Measurements from ENCODE around the gene SPATA2L. TPM values are rescaled to one million over a fixed set of nuclear protein-coding genes. Genes with fewer than 3 reads are reported as not detected.

The SPATA2L gene
- total and polyA plus RNA-seq, 2 of the 13 experiments (the other 11 are each of a cell fraction or from before 2014, with no cell fraction given) = 9.1 to 20.7 TPM

- TF ChIP-seq E2F1 (CRISPR knock-in tag; IDR thresholded peaks at IDR 0.05) = peak; percentile 49; the same call in 1 of the 2 replicates
- TF ChIP-seq ZNF879 (CRISPR knock-in tag; IDR thresholded peaks at IDR 0.05) = no peak
- TF ChIP-seq ZNF407 (CRISPR knock-in tag; IDR thresholded peaks at IDR 0.05; ENCODE audit: not compliant biosample characterization) = peak; percentile 41
- TF ChIP-seq ZMAT3 (CRISPR knock-in tag; conservative IDR thresholded peaks at IDR 0.05) = peak; percentile 89
- TF ChIP-seq GFI1 (CRISPR knock-in tag; IDR thresholded peaks at IDR 0.05; ENCODE audit: borderline replicate concordance) = peak; percentile 25; the same call in 1 of the 2 replicates
- TF ChIP-seq SKI (IDR thresholded peaks at IDR 0.05; ENCODE audit: partially characterized antibody) = peak; percentile 59
- TF ChIP-seq TOE1 (CRISPR knock-in tag; IDR thresholded peaks at IDR 0.05) = no peak; the same call in 1 of the 2 replicates
- peak; percentile 97 for TF ChIP-seq SP4 (CRISPR knock-in tag; IDR thresholded peaks at IDR 0.05)
- TF ChIP-seq ZNF547 (CRISPR knock-in tag; IDR thresholded peaks at IDR 0.05) = peak; percentile 96
- TF ChIP-seq AFF4 (CRISPR knock-in tag; IDR thresholded peaks at IDR 0.05) = 0 out of 2 replicates have a peak, but pooled peaks have one; percentile 61
- TF ChIP-seq HNRNPLL (IDR thresholded peaks at IDR 0.05; ENCODE audit: low read depth, low read length, poor library complexity, severe bottlenecking) = peak; percentile 77
- TF ChIP-seq ZNF674 (CRISPR knock-in tag; IDR thresholded peaks at IDR 0.05; ENCODE audit: low read depth) = no peak
- no peak for TF ChIP-seq ZFP62 (CRISPR knock-in tag; IDR thresholded peaks at IDR 0.05)
- 0 out of 2 replicates have a peak, but pooled peaks have one; percentile 14 for TF ChIP-seq ONECUT2 (CRISPR knock-in tag; IDR thresholded peaks at IDR 0.05)
These were observed 19.5 kb upstream of the SPATA2L start, which contains the start of the genes VPS9D1 and ZNF276 (continued) for GRCh38 chr16:89720813-89721545.
